Stimulated activated CD8-positive, alpha-beta memory T cell treated with anti-CD3 and anti-CD28 coated beads, Interleukin-15, amount 100 ng/mL, for 48 hours (primary cell): ENCODE measurements around the gene UBAC2.

Experiments used
- DNase-seq, 2 donors: peaks; one replicate each; pipeline ENCODE4 v3.0.0-alpha.2; 2020; ENCODE audit warnings: low read depth in 2 of 2

Gene UBAC2

DNA sequence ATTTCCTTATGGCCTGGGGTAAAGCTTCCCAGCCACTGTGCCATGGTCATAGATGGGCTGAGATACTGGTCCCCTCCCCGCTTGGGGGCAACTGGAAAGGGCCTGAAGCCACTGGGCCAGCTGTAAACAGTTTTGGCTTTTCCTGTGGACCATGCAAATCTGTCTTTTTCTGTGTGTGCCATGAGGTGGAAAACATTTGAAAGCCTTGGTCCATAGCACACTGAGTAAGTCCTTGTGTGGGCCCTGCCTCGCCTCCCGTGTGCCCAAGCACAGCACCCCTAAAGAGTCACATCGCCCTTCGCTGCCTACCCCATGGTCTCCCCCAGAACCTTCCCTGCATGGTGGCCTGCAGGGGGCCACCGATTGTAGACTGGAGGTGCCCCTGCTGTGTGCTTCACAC lies 158.9 kb downstream of the UBAC2 start:
- no peak for DNase-seq

DNA sequence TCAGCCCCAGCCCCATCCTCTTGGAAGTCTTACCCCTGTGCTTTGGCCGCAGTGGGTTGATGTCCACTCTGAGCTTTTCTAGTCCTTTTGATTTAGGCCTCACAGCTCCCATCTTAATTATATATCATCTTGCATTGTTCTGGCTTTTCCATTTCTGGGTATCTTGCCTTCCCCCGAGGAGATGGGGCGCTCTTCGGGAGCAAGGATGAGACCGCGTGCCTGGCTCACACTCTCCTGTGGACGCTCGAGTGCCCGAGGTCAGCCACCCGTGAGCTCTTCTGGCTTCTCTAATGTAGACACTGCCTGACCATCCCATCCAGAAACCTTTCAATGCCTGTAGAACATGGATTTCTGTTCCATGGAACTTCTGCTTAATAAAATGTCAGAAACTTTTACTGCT lies 160.0 kb downstream of the UBAC2 start:
- no peak for DNase-seq

DNA sequence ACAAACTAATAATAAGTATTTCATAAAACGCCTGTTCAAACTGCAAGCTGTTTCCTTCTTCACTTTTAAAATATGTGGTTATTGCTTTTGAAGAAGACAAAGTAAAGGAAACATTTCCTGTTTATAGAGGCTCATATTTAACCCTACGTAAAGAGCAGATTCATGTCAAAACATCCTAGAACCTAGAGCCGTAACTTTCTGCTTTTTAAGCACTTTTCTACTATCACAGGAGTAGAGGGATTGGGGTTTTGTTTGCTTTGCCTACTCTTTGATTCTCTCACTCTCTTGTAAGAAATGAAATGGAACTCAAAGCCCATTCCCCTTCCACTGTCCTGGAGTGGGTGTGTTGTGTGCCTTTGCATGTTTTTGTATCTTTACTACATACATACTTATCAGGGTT lies 160.5 kb downstream of the UBAC2 start:
- DNase-seq: no peak

DNA sequence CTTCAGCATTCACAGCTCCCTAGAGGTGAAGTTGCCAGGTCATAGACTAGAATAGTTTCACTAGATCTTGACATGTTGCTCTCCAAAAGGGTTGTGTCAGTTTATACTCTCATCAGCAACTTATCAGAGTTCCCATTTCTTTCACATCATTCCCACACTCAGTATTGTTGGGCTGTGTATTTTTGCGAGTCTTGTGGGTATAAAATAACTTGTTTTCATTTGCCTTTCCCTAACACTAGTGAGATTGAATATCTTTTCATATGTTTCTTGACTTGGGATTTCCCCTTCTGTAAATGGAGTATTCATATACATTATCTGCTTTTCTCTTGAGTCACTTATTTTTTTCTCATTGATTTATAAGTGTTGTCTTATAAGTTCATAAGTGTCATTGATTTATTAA lies 161.7 kb downstream of the UBAC2 start:
- DNase-seq: no peak

DNA sequence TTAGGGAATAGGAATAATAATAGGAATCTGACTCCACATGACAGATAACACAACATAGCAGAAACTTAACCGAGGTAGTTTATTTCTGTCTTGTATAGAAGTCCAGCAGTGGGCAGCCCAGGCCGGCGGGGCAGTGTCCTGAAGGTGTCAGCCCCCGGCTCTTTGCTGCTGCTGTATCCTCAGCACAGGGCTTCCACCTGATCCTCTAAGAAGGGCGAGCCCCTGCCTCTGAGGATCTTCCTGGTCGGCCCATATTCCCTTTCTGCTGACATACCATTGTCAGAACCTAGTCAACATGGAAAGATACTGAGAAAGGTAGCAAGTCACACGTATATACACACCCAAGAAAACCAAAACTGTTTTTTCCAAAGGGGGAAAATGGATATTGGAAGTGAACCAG lies 162.7 kb downstream of the UBAC2 start:
- DNase-seq: no peak

DNA sequence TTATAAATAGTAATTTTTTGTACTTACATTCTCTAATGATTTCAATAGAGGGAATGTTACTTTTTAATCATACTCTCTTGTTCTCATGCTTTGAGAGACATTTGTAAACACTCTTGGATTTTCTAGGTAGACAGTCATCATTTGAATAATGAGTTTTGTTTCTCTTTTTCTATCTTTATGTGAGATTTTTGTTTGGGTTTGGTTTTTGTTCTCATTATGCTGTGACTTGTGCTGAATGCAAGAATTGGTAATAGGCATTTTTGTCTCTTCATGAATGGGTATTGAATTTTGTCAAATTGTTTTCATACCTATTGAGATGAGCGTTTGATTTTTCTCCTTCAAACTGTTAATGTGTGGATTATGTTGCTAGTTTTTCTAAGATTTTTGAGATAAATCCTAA lies 163.3 kb downstream of the UBAC2 start:
- DNase-seq: no peak

DNA sequence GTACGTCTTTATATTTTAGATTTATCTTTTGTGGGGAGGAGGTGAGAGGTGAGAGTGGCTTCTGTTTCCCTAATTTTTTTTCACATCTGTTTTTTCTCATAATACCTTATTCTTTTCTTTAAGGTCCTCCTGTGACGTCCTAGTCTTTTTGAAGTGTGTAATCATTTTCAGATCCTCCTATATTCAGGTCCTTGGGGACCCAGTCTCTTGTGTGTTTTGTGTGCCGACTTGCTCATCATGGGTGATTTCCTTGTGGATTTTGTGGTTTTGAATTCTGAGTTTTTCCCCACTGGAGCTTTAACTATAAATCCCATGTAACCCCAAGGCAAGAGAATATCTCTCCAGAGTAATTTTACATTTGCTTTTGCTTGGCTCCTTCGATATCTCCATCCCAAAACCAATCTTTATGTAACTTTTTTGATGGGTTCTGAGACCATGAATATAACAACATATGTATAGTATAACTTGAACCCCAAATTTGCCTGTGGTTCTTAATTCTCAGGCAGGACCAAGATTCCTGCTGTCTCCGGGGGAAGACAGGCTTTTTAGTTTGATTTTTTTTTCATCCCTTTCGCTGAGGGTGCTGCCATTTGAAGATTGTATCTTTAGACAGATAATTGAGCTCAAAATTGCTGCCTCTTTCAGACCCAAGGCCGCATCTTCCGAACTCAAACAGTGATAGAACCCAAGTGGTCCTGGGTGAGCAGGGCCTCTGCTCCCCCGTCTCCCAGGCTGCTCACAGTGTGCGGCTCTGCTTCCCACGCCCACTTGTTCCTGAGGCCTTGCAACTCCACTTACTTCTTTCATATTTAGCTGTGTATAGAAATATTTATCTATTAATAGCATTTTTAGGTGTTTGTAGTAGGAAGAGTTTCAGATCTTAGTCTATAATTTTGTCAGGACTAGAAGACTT lies 165.7 kb downstream of the UBAC2 start:
- DNase-seq: no peak

DNA sequence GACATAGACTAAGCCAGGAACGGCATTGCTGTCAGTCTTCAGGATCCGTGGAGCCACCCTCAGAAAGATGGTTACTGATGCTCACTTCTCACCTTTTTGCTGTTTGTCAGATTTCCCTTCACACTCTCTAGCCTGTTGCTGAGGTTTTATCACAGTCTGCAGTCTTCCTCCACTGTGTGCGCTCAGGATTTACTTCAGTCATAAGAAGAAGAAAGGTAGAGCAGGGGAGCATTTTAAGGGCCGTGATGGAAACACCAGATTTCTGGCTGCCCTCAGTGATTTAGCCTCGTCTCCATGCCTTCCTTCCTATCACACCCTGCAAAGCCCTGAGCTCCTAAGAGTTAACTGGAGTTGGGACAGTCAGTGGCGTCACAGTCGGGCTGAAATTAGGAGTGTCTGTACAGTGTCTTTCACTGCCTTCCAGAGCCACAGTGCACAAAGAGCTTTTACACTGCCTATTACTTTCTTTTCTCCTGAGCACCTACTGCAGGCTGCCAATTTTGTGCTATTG lies 166.5 kb downstream of the UBAC2 start:
- DNase-seq: no peak

DNA sequence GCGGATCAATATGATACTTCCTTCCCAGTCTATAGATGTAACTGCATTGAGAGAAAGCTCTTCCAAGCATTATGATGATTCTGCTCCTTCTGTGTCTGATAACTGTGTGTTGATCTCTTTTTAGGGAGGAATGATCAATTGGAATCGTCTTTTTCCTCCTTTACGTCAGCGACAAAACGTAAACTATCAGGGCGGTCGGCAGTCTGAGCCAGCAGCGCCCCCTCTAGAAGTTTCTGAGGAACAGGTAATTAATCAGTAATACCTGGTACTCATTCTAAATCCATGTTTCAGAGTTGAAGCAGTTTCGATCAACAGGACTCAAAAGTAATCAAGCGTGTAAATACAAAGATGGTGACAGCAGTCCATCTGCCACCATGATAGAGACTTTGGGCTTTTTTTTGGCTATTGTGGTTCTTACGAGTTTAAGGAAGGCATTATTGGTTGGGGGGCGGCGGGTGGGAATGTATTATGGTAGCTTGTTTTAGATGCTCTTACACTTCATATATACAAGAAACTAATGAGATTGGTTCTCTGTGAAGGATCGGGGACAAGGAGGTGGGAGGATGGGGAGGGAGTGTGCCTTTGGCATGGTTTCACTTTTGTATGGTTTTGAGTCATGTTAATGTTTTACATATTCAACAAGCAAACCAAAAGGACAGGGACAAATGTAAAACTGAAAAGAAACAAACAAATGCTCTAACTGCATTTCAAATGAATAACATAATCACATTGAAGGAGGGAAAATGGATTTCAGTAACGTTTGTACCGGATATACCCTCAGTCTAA lies 167.2 kb downstream of the UBAC2 start:
- DNase-seq: no peak

DNA sequence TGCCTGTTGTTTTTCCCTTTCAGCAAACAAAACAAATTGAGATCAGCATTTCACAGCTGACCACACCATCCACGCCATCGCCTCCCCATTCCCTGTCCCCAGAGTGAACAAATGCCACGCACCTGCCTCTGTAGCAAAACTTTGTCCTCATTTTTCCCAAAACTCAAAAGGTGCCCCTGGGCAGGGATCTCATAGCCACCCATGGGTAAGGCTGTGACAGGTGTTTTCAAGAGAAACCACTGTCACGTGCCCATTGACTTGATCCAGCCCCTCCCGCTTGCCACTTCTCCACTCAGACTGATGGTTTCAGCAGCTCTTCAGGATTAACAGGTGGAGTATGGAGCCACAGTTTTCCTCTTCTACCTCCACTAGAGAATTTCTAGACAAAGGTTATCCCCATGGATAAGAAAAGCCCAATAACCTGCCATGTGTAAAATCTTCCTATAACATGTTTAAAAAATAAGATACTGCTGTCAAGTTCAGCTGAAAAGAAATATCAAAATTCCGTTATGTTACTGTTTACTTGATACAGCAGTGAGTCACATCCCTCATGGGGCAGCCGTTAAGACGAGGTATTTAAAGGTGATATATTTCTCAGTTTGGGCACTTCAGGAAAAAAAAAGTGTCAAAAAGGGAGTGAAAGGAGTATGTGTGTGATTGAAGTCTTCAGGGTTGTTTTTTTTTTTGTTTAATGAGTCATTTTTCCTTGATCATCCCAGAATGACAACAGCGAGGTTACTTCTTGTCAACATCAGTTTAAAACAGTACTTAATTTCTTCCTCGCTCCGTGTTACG lies 170.0 kb downstream of the UBAC2 start:
- DNase-seq: no peak

DNA sequence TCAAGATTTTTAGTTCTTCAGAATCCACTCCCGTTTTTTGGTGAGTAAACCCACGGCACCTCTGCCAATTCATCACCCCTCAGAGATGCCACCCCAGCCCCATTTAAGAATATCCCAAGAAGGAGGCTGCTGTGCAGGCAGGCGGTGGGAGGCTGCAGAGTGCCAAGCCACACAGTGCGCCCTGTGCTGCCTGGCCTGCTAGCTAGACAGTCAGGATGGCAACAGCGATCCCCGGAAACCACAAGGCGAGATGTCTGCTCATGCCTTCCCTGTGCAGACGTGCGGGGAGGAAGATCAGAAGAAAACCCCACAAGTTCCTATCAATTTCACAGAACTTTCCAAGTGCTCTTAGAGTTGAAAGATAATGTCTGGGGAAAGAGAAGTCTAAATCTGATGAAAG lies 171.3 kb downstream of the UBAC2 start:
- DNase-seq: no peak

DNA sequence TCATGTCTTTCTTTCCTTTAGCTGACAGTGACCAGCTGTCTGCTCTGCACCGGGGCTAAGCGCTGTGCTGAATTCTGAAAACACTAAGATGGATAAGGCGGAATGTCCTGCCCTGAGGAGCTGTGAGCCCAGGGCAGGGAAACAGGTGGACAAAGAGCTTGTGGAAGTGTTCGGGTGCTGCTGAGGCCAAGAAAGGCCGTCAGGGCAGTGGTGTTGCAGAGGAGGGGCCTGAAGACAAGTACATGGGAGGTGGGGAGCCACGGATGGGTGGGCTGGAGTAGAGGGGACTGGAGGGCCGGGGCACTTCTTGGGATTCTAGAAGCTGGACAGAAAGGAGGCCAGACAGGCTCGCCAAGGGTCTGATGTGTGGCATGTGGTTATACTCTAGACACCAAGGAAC lies 172.8 kb downstream of the UBAC2 start:
- DNase-seq: no peak

DNA sequence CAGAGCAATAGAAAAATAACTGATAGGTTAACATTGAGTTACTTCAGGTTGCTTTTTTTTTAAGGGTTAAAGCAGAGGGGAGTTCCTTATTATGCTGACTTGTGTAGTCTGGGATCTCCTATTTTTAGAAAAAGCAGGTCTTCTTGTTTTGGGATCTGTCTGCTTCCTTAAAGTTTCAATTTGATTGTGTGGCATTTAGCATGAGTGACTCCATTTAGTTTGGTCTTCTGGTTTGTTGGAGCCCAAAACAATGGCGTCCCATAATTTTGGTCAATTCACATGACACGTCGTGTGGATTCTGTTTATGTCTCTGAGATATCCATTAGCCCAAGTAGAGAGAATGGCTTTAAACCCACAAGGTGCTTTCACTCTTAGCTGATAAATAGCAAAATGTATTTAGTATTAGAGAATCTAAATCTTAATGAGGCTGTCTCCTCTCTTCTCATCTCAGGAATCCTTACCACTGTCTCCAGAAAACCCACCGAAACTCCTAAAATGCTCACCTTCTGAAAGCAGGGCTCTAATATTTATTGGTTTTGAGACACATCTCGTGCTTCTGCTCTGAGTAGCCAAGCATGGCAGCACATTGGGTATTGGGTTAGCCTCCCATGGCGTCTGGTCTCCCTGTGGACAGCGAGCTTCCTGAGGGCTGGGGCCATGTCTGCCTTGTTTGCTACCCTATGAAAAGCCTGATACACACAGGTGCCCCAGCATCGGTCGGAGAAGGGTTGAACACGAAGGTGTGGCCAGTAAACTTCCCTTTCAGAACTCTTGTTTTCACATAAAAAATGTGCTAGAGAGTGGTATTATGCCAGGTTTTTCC lies 173.7 kb downstream of the UBAC2 start:
- DNase-seq: no peak

DNA sequence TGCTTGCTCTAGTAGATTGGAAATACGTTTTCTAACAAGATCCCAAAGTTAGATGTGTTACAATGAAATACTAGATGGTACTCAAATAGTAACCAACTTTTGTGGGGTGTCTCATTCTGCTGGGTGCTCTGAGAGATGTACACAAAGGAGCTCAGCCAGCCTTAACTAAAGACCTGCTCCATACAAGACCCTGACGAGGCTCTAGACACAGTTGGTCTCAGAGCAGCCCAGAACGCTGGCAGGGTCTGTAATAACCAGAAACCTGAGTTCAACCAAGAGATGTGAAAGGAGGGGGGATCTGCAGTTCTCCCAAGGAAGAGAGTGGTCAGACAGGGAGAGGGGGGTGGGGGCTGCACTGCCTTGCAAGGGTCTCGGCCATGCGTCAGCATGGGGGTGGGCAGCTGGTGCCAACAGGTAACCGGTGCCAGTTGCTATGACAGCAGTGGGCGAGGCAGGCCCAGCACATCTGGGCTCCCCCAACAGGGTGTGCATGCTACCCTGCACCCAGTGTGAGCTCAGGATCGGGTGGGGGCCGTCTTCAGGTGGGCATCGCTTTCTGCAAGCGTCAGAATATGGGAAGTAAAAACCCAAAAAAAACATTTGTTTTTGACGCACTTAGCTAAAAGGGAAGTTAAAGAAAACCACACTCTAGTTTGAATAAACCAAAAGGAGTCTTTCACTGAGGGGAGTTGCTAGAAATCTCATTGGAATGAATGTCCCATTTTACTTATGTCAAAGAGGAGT lies 174.5 kb downstream of the UBAC2 start:
- DNase-seq: no peak

DNA sequence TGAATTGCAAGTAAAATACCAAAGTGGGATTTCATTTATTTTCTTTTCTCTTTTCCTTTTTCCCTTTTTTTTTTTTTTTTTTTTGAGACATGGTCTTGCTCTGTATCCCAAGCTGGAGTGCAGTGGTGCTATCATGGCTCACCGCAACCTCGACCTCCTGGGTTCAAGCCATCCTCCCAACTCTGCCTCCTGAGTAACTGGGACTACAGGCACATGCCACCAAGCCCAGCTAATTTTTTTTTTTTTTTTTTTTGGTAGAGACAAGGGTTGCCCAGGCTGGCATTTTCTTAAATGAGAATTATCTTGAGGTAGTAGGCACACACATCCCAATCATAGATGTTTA lies 175.1 kb downstream of the UBAC2 start:
- no peak for DNase-seq

DNA sequence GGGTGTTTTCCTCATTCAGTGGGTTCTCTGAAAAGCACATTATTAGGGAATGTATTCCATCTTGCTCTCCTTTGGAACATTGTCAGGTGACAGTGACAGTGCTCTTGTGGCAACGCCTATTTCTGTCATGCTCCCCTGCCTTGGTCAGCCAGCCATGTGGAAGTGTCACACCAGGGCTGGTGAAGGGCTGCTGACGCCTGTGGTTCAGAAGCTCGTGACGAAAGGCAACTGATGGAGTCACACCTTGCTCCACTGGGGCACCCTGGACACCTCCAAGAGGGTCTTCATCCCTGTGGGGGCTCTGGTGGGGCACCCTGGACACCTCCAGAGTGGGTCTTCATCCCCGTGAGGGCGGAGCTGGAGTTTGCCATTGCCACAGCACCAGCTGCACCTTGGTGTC lies 175.5 kb downstream of the UBAC2 start:
- DNase-seq: no peak

DNA sequence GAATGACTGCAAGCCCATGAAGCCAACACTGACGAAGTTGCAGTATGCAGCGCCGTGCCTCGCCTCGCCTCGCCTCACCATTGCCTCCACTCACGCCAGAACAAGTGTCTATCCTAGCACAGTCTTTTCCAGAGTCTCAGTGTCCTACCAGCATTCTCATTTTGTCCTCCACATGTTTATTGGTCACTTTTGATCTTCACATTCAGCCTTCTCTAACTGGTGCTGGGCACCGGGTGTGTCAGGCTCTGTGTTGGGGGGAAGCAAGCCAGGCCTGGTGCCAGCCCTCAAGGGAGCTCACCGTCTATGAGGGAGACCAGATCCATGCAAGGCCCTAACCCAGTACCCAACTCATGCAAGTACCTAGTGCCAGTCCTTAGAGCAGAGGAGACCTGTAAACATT lies 176.3 kb downstream of the UBAC2 start:
- DNase-seq: no peak

DNA sequence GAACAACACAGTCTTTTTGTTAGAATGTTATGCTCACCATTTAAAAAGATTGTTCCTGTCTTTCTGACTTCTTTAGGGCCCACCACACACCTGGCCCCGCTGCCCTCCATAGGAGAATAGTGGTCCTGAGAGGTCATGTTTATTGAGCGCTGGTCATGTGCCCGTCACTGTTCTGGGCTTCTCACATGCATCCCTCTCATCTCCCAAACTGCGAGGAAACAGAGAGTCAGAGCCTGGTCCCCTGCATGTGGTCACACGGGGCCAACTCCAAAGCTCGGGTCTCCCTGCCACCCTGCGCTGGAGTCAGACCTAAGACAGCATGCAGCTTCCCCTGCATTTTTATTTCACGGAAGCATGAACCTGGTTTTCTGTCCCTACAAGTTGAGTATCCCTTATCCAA lies 177.0 kb downstream of the UBAC2 start:
- no peak for DNase-seq

DNA sequence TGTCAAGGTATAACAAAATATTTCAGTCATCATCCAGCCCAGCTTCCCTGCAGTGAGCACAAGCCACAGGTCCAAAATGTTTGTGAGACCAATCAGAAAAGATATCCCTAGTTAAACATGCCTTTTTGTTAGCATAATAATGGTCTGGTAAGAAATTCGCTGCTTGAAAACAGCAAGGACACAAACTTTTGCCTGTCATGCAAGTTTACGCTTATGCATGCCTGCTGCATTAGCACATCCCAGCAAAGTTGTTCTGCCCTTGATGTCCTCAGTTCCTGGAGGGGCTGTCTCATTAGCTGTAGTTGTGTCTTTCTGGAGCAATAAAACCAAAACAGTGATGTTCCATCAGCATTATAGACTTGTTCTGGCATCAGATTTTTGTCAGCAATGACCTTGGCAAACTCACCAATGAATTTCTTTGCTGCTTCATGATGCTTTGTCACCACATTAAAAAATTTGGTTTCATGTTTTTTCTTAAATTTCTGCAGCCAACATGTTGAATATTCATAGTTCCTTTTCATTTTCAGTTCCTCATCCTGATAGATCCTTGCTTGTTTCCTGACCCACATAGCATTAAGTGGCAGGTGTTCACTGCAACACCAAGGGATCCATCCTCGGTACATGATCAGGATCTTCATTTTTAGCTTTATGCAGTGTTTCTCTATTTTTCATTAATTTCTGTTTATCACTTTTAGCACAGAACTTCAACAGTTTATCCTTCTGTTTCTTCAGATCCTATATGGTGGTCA lies 178.5 kb downstream of the UBAC2 start:
- DNase-seq: no peak
